ENCODE results near the gene C3orf80. TPM values are rescaled to one million over a fixed set of nuclear protein-coding genes. Genes with fewer than 3 reads are reported as not detected.

The C3orf80 gene
- total and polyA plus RNA-seq, 10 of the 15 experiments (the other 5 are each of a cell fraction or from before 2014, with no cell fraction given) = 0.02 to 0.04 TPM; not detected in 8

GRCh38 chr3:160221019-160221418 is 4.2 kb upstream of the C3orf80 start:
- Histone ChIP-seq H3K9me3 (replicated peaks; ENCODE audit: control insufficient read depth, insufficient read depth, low read length) (no peaks in the 10 kb centered on the region), H2AFZ (ENCODE audit: control insufficient read depth, low read depth, low read length) (no peak overlapping the region), H3K27ac (ENCODE audit: control insufficient read depth, insufficient read depth) (no peak overlapping the region), H3K4me2 (ENCODE audit: control insufficient read depth, insufficient read depth) (no peak overlapping the region), H3K4me3 (no peak overlapping the region), H3K9ac (ENCODE audit: control insufficient read depth, insufficient read depth, low read length) (no peak overlapping the region), H3K27me3 (replicated peaks in 1 of 2; ENCODE audit: control insufficient read depth in 2 of 2, insufficient read depth in 2 of 2, low read length in 1 of 2) (peaks cover 4 to 24% of the 10 kb centered on the region in 2 experiments; a peak in 3 of 4 replicates), H3K36me3 (ENCODE audit: control insufficient read depth in 2 of 2, insufficient read depth in 2 of 2, low read length in 1 of 2) (no peaks in the 10 kb centered on the region), H3K4me1 (ENCODE audit: control insufficient read depth, insufficient read depth, low read length) (peaks cover 1% of the 10 kb centered on the region; the same call in 1 of the 2 replicates), H4K20me1 (ENCODE audit: control insufficient read depth, insufficient read depth) (no peaks in the 10 kb centered on the region), H3K79me2 (ENCODE audit: control insufficient read depth, insufficient read depth, low read length) (no peaks in the 10 kb centered on the region)
- DNase-seq (ENCODE audit: low read depth, low spot score) (no peak), FAIRE-seq (no peak), ATAC-seq (no peak)
- ChIA-PET SMC1A (ENCODE audit: uncharacterized antibody, unreplicated experiment) (interaction anchor here (0.6 kb wide), 1 partner anchor 10 kb away, joined by 4 read pairs; no protein-coding TSS in a partner anchor), CTCF (interaction anchor here (0.6 to 1.6 kb wide), 6 partner anchors 12 to 235 kb away, joined by 3 to 5 read pairs (median 3); partner anchors contain the start of gene IL12A), RAD21 (ENCODE audit: unreplicated experiment) (no interaction called here), POLR2A (no interaction called here)
- WGBS (ENCODE audit: insufficient coverage, insufficient replicate concordance, low lambda C conversion rate, missing lambda C conversion rate) = 0% methylated on average over 2 of the region's 2 CpGs
- intact Hi-C loops (cut with micrococcal nuclease; ENCODE audit: unreplicated experiment) (loop anchor here (10.0 kb wide), 1 partner anchor 336 kb away; no protein-coding TSS in a partner anchor), in situ Hi-C loops (cut with MboI) (no loop called here)
- TF ChIP-seq MAX (IDR thresholded peaks at IDR 0.05; ENCODE audit: low read depth, low read length) (no peak), ATF3 (IDR thresholded peaks at IDR 0.05; ENCODE audit: borderline replicate concordance, extremely low read depth, low read depth, low read length) (no peak), SUPT20H (IDR thresholded peaks at IDR 0.05; ENCODE audit: borderline replicate concordance, control insufficient read depth, low read depth, low read length) (no peak), REST (IDR thresholded peaks at IDR 0.05; ENCODE audit: low read depth, low read length) (no peak), SKIL (IDR thresholded peaks at IDR 0.05; ENCODE audit: low read depth, poor library complexity, severe bottlenecking) (no peak), SMAD1 (IDR thresholded peaks at IDR 0.05; ENCODE audit: low read depth, partially characterized antibody) (no peak), MTA2 (IDR thresholded peaks at IDR 0.05; ENCODE audit: low read depth) (no peak), RAD21 (IDR thresholded peaks at IDR 0.05; ENCODE audit: insufficient read depth, low read depth, low read length) (no peak), CBX3 (IDR thresholded peaks at IDR 0.05; ENCODE audit: borderline replicate concordance, low read depth) (no peak), POLR2AphosphoS5 (IDR thresholded peaks at IDR 0.05; ENCODE audit: low read length) (no peak), ZNF622 (IDR thresholded peaks at IDR 0.05) (no peak), CBFB (IDR thresholded peaks at IDR 0.05; ENCODE audit: low read depth) (no peak), CREM (IDR thresholded peaks at IDR 0.05; ENCODE audit: low read depth) (no peak), YY1 (IDR thresholded peaks at IDR 0.05; ENCODE audit: low read depth, low read length) (no peak), RELA (IDR thresholded peaks at IDR 0.05; ENCODE audit: borderline replicate concordance, partially characterized antibody) (no peak)
- BruUV-seq (replicated peaks) = no TSS peak

All from GM12878 (cell line).